Lower leg skin (tissue), 3 donors: Measurements from ENCODE around the gene MRPS18C.
"Not testable (repeated sequence)": the region's sequence is repeated elsewhere in the genome, so short reads cannot be mapped to it uniquely, and the experiment has no call there.

Experiments
- CTCF ChIP-seq, 3 donors: fragments of 450-650 bp; IDR thresholded peaks; one replicate each; pipeline ENCODE4 v1.5.1; 2016; ENCODE audit warnings: antibody characterized with exemption in 3 of 3, mild to moderate bottlenecking in 3 of 3, moderate library complexity in 2 of 3
- POLR2A ChIP-seq, 2 donors: fragments of 450-650 bp; IDR thresholded peaks; one replicate each; pipeline ENCODE4 v1.6.1; 2016 to 2017; ENCODE audit warnings: antibody characterized with exemption in 2 of 2, mild to moderate bottlenecking in 1 of 2, moderate library complexity in 1 of 2

GRCh38 chr4:83501671-83502070 is 45.8 kb downstream of the MRPS18C start:
- TF ChIP-seq POLR2A, CTCF (IDR thresholded peaks at IDR 0.05): not testable (repeated sequence)
